Smooth muscle cell of the brain vasculature (primary cell): Measurements from ENCODE around the gene BORCS5.
"Not testable (repeated sequence)": the region's sequence is repeated elsewhere in the genome, so short reads cannot be mapped to it uniquely, and the experiment has no call there.

Source experiments
- DNase-seq: peaks from one replicate; pipeline ENCODE4 v3.0.0-alpha.2; 2012; ENCODE audit warnings: low read depth, low spot score

BORCS5 gene

GRCh38 chr12:12483438-12483837, 126.6 kb downstream of the BORCS5 start:
- no peak for DNase-seq

GRCh38 chr12:12486661-12487240, 129.9 kb downstream of the BORCS5 start:
- DNase-seq, result no peak

GRCh38 chr12:12487490-12487889, 130.6 kb downstream of the BORCS5 start:
- DNase-seq, result no peak

- DNase-seq, result no peak
Measured at GRCh38 chr12:12488296-12488695, 131.4 kb downstream of the BORCS5 start.

- DNase-seq, result no peak
Measured at GRCh38 chr12:12488823-12489550, 132.1 kb downstream of the BORCS5 start.

- no peak for DNase-seq
Measured at GRCh38 chr12:12491606-12492005, 134.7 kb downstream of the BORCS5 start.

- DNase-seq, result no peak
Measured at GRCh38 chr12:12492547-12492946, 135.7 kb downstream of the BORCS5 start.

- DNase-seq, result no peak
Measured at GRCh38 chr12:12495536-12495935, 138.7 kb downstream of the BORCS5 start.

- DNase-seq, result no peak
Measured at GRCh38 chr12:12498210-12498609, 141.3 kb downstream of the BORCS5 start.

- DNase-seq, result no peak
Measured at GRCh38 chr12:12499909-12500604, 143.2 kb downstream of the BORCS5 start.

- no peak for DNase-seq
Measured at GRCh38 chr12:12501121-12501520, 144.2 kb downstream of the BORCS5 start.

- not testable (repeated sequence) for DNase-seq
Measured at GRCh38 chr12:12502130-12502814, 145.4 kb downstream of the BORCS5 start.

- DNase-seq, result no peak
Measured at GRCh38 chr12:12502815-12503151, 145.9 kb downstream of the BORCS5 start.

- DNase-seq, result no peak
Measured at GRCh38 chr12:12503384-12504078, 146.7 kb downstream of the BORCS5 start.

GRCh38 chr12:12505544-12506495, 148.9 kb downstream of the BORCS5 start:
- no peak for DNase-seq

GRCh38 chr12:12506496-12506890, 149.6 kb downstream of the BORCS5 start:
- peak; percentile 39 for DNase-seq

- DNase-seq, result peak; percentile 9
Measured at GRCh38 chr12:12507121-12507520, 150.2 kb downstream of the BORCS5 start.

- DNase-seq, result no peak
Measured at GRCh38 chr12:12508612-12509011, 151.7 kb downstream of the BORCS5 start.

- no peak for DNase-seq
Measured at GRCh38 chr12:12510141-12510540, 153.3 kb downstream of the BORCS5 start.

- no peak for DNase-seq
Measured at GRCh38 chr12:12510551-12510950, 153.7 kb downstream of the BORCS5 start.
